H1 (cell line): Measurements from ENCODE around the gene IRF8. TPM values are rescaled to one million over a fixed set of nuclear protein-coding genes. Genes with fewer than 3 reads are reported as not detected.

Experiments used
- CTCF ChIA-PET: fragments of 300-600 bp; sonication (Branson Sonifier 250); formaldehyde crosslinking; loops from one replicate; lab custom pipeline; 2021; ENCODE audit not compliant: partially characterized antibody; lab: Charles Lee
- POLR2A ChIA-PET: fragments of 300-600 bp; sonication (Branson Sonifier 250); formaldehyde crosslinking; loops from one replicate; lab custom pipeline; 2021; ENCODE audit warnings: inconsistent platforms; ENCODE audit not compliant: partially characterized antibody; lab: Charles Lee
- DNase-seq, 2 experiments: peaks; one replicate each; pipeline versions ENCODE4 v3.0.0 to v3.0.0-alpha.2; 2010 to 2022; ENCODE audit warnings: low spot score in 2 of 2, low read depth in 1 of 2, mixed read lengths in 1 of 2
- FAIRE-seq: peaks from 2 replicates; lab custom pipeline; 2011; peaks lifted over from hg19 to GRCh38; lab: Jason Lieb, UNC
- H2AFZ ChIP-seq: 2 replicates; pipeline ENCODE4 v1.8.1; 2012; ENCODE audit warnings: low read length, inconsistent platforms
- H2AK5ac ChIP-seq: 2 replicates; pipeline ENCODE4 v1.6.1; 2013; ENCODE audit warnings: low read depth, low read length
- H2BK120ac ChIP-seq: replicated peaks from 2 replicates; pipeline ENCODE3; 2013; ENCODE audit warnings: low read depth, low read length, inconsistent platforms
- H2BK12ac ChIP-seq: 2 replicates; pipeline ENCODE4 v1.6.1; 2013; ENCODE audit warnings: low read depth, low read length
- H2BK15ac ChIP-seq: 2 replicates; pipeline ENCODE4 v1.6.1; 2013; ENCODE audit warnings: low read length
- H2BK20ac ChIP-seq: 2 replicates; pipeline ENCODE4 v1.6.1; 2013; ENCODE audit warnings: low read length
- H2BK5ac ChIP-seq: 2 replicates; pipeline ENCODE4 v1.6.1; 2013; ENCODE audit warnings: low read depth, low read length
- H3K14ac ChIP-seq: 2 replicates; pipeline ENCODE4 v1.6.1; 2013; ENCODE audit warnings: inconsistent platforms; ENCODE audit not compliant: insufficient read length
- H3K18ac ChIP-seq: 2 replicates; pipeline ENCODE4 v1.6.1; 2013; ENCODE audit warnings: low read length; ENCODE audit errors: extremely low read depth
- H3K23ac ChIP-seq: 2 replicates; pipeline ENCODE4 v1.6.1; 2013; ENCODE audit warnings: inconsistent platforms; ENCODE audit not compliant: insufficient read length
- H3K23me2 ChIP-seq: 2 replicates; pipeline ENCODE4 v1.6.1; 2013; ENCODE audit warnings: low read depth, low read length
- H3K27ac ChIP-seq: 2 replicates; pipeline ENCODE4 v1.6.1; 2011; ENCODE audit warnings: low read depth, low read length, inconsistent platforms
- H3K27me3 ChIP-seq, 4 experiments: replicated peaks in 1 of 4; 1 replicate in 1 of 4; 2 replicates in 3 of 4; pipeline versions ENCODE4 v1.6.1 to v1.8.1; 2011 to 2013; ENCODE audit warnings: low read length in 3 of 4, mild to moderate bottlenecking in 3 of 4, inconsistent platforms in 2 of 4, mixed read lengths in 2 of 4, moderate library complexity in 1 of 4; ENCODE audit not compliant: control insufficient read depth in 3 of 4, insufficient read depth in 3 of 4; ENCODE audit errors: extremely low read depth in 1 of 4
- H3K36me3 ChIP-seq, 4 experiments: 2 replicates each; pipeline versions ENCODE4 v1.6.1 to v1.8.1; 2011 to 2013; ENCODE audit warnings: mild to moderate bottlenecking in 4 of 4, low read length in 3 of 4, moderate library complexity in 2 of 4, control low read depth in 1 of 4, inconsistent platforms in 1 of 4; ENCODE audit not compliant: insufficient read depth in 4 of 4, control insufficient read depth in 2 of 4
- H3K4ac ChIP-seq: replicated peaks from 2 replicates; pipeline ENCODE3; 2013; ENCODE audit warnings: low read length, low read depth, mixed read lengths, inconsistent platforms; ENCODE audit not compliant: insufficient read length
- H3K4me1 ChIP-seq, 4 experiments: replicated peaks in 1 of 4; 1 replicate in 1 of 4; 2 replicates in 3 of 4; pipeline versions ENCODE4 v1.6.1 to v1.8.1; 2011 to 2013; ENCODE audit warnings: low read length in 3 of 4, inconsistent platforms in 2 of 4, mixed read lengths in 1 of 4; ENCODE audit not compliant: insufficient read depth in 4 of 4, control insufficient read depth in 3 of 4
- H3K4me2 ChIP-seq, 2 experiments: 2 replicates each; pipeline versions ENCODE4 v1.6.1 to v1.8.1; 2011 to 2013; ENCODE audit warnings: low read depth in 2 of 2, low read length in 2 of 2, control low read depth in 1 of 2, inconsistent platforms in 1 of 2, mild to moderate bottlenecking in 1 of 2; ENCODE audit not compliant: insufficient read depth in 1 of 2
- H3K4me3 ChIP-seq, 4 experiments: fragments of 200-600, 300-600 bp in 1 of 4; sonication (generic), shearing (Covaris generic), sonication (Bioruptor Twin) in 1 of 4; 2 replicates each; pipeline versions ENCODE4 v1.5.1 to v1.8.1; 2011 to 2016; ENCODE audit warnings: low read length in 4 of 4, low read depth in 3 of 4, control low read depth in 2 of 4, inconsistent platforms in 2 of 4, mild to moderate bottlenecking in 2 of 4, mixed read lengths in 1 of 4, moderate library complexity in 1 of 4; ENCODE audit not compliant: insufficient read depth in 2 of 4; ENCODE audit errors: extremely low read depth in 1 of 4
- H3K56ac ChIP-seq: replicated peaks from 2 replicates; pipeline ENCODE3; 2013; ENCODE audit warnings: low read depth, mild to moderate bottlenecking, mixed read lengths, low read length, inconsistent platforms; ENCODE audit not compliant: insufficient read length
- H3K79me1 ChIP-seq: 2 replicates; pipeline ENCODE4 v1.6.1; 2013; ENCODE audit warnings: low read depth, low read length, control low read depth
- H3K79me2 ChIP-seq, 2 experiments: 2 replicates each; pipeline versions ENCODE4 v1.6.1 to v1.8.1; 2012 to 2013; ENCODE audit warnings: low read length in 2 of 2, mild to moderate bottlenecking in 2 of 2, inconsistent platforms in 1 of 2; ENCODE audit not compliant: insufficient read depth in 2 of 2, control insufficient read depth in 1 of 2
- H3K9ac ChIP-seq, 4 experiments: replicated peaks in 1 of 4; 1 replicate in 1 of 4; 2 replicates in 3 of 4; pipeline versions ENCODE4 v1.6.1 to v1.8.1; 2011 to 2013; ENCODE audit warnings: low read depth in 3 of 4, low read length in 3 of 4, control low read depth in 2 of 4, mild to moderate bottlenecking in 2 of 4, moderate library complexity in 2 of 4, inconsistent platforms in 1 of 4; ENCODE audit errors: extremely low read depth in 1 of 4
- H3K9me3 ChIP-seq, 2 experiments: 2 replicates each; pipeline versions ENCODE4 v1.6.1 to v1.8.1; 2012 to 2013; ENCODE audit warnings: mild to moderate bottlenecking in 2 of 2, moderate library complexity in 2 of 2, control low read depth in 1 of 2, inconsistent platforms in 1 of 2, low read depth in 1 of 2, low read length in 1 of 2, mixed read lengths in 1 of 2; ENCODE audit not compliant: insufficient read depth in 2 of 2
- H4K20me1 ChIP-seq, 2 experiments: replicated peaks in 1 of 2; 2 replicates each; pipeline versions ENCODE3 to v1.8.1; 2011 to 2013; ENCODE audit warnings: inconsistent platforms in 2 of 2, low read length in 2 of 2, mild to moderate bottlenecking in 1 of 2; ENCODE audit not compliant: insufficient read depth in 2 of 2, control insufficient read depth in 1 of 2
- H4K5ac ChIP-seq: 2 replicates; pipeline ENCODE4 v1.6.1; 2013; ENCODE audit warnings: low read length, low read depth, mixed read lengths, inconsistent platforms; ENCODE audit not compliant: insufficient read length
- H4K8ac ChIP-seq: 2 replicates; pipeline ENCODE4 v1.8.0; 2013; ENCODE audit warnings: mild to moderate bottlenecking, moderate library complexity, low read length, inconsistent platforms; ENCODE audit not compliant: insufficient read depth; ENCODE audit errors: extremely low read depth
- H4K91ac ChIP-seq: replicated peaks from 2 replicates; pipeline ENCODE3; 2013; ENCODE audit warnings: low read length, mixed read lengths, inconsistent platforms; ENCODE audit not compliant: insufficient read length
- CBX8 ChIP-seq: fragments of 300-800, 300-1000 bp; sonication (generic); IDR thresholded peaks from 2 replicates; pipeline ENCODE4 v1.7.1; 2016; ENCODE audit warnings: low read depth, low read length, borderline replicate concordance
- EZH2 ChIP-seq: fragments of 200-600 bp; sonication (generic); IDR thresholded peaks from 2 replicates; pipeline ENCODE4 v1.7.1; 2012; ENCODE audit warnings: low read depth, mild to moderate bottlenecking, moderate library complexity, low read length, inconsistent platforms; ENCODE audit not compliant: severe bottlenecking
- NRF1 ChIP-seq: IDR thresholded peaks from 2 replicates; pipeline ENCODE4 v1.6.1; 2011; ENCODE audit warnings: mild to moderate bottlenecking, low read depth, low read length, improper control_type of control experiment
- POU5F1 ChIP-seq: IDR thresholded peaks from 2 replicates; pipeline ENCODE4 v1.6.1; 2011; ENCODE audit warnings: low read depth, mild to moderate bottlenecking, low read length, moderate library complexity
- RAD21 ChIP-seq, 2 experiments: IDR thresholded peaks in 1 of 2; conservative IDR thresholded peaks in 1 of 2; 2 replicates each; pipeline ENCODE4 v1.6.1; 2011; ENCODE audit warnings: low read depth in 2 of 2, low read length in 2 of 2, improper control_type of control experiment in 1 of 2, inconsistent platforms in 1 of 2, mild to moderate bottlenecking in 1 of 2, moderate library complexity in 1 of 2
- SIX5 ChIP-seq: IDR thresholded peaks from 2 replicates; pipeline ENCODE4 v1.6.1; 2011; ENCODE audit warnings: mild to moderate bottlenecking, low read depth, low read length
- SRF ChIP-seq: IDR thresholded peaks from 2 replicates; pipeline ENCODE4 v1.6.1; 2011; ENCODE audit warnings: mild to moderate bottlenecking, low read depth, low read length, moderate library complexity
- TAF7 ChIP-seq: optimal IDR thresholded peaks from 2 replicates; pipeline ENCODE3; 2011; ENCODE audit warnings: low read depth, mild to moderate bottlenecking, inconsistent platforms, low read length, moderate library complexity, borderline replicate concordance
- WGBS, 2 experiments: shearing (Covaris generic) in 1 of 2; methylation state at CpG; one replicate each; pipeline versions ENCODE4 v1.1.6 to v1.1.7; 2013 to 2015; ENCODE audit warnings: low lambda C conversion rate in 2 of 2, mixed read lengths in 2 of 2, inconsistent platforms in 1 of 2, low coverage in 1 of 2, missing lambda C conversion rate in 1 of 2; ENCODE audit not compliant: insufficient replicate concordance in 2 of 2, insufficient coverage in 1 of 2, insufficient read length in 1 of 2; ENCODE audit errors: extremely low coverage in 1 of 2, missing lambda C conversion rate in 1 of 2; 5-methylcytosine and 5-hydroxymethylcytosine counted together
- polyA plus RNA-seq, 7 experiments: library from polyadenylated mRNA; depleted of rRNA in 3 of 7; stranded (reverse) in 5 of 7; unstranded in 2 of 7; fragments of >200 nt in 5 of 7; fragments of 200-250 nt in 2 of 7; gene quantifications; 1 replicate in 5 of 7; 2 replicates in 1 of 7; 4 replicates in 1 of 7; pipeline versions ENCODE4 v1.2.1 to v1.2.3, GENCODE V29; 2011 to 2013; ENCODE audit warnings: missing spikeins in 2 of 7, mixed read lengths in 2 of 7
- total RNA-seq: library from RNA; stranded (reverse); fragmentation: NEBNext Ultra II Directional; extraction: Animal tissue kit (Norgen Biotek cat#: 25700); gene quantifications from 2 replicates; pipeline ENCODE4 v1.2.1, GENCODE V29; 2021

Gene IRF8
- total and polyA plus RNA-seq, 2 of the 8 experiments (the other 6 are each of a cell fraction or from before 2014, with no cell fraction given), result 0.35 to 2.0 TPM

DNA sequence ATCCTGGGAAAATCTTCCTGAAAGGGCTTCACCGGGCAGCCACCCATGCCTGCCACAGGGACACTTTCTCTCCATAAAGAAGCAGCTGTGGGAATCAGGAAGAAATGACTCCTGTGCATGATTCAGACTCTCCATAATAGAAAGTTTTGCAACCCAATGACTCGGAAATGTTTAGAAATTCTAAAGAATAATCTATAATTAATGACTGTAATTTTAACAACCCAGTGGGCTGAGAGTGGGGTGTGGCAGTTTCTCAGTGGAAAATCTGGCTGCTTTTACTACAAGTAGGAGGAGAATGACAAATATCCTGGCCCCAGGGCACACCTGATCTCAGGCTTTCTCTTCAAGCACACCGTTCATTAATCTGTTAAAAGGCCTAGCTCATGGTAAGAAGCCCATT is 25.7 kb downstream of the IRF8 start:
- Histone ChIP-seq H2BK120ac (no peak overlapping the region), H2BK12ac (no peak overlapping the region), H3K79me2 (no peaks in the 10 kb centered on the region), H3K9ac (no peak overlapping the region), H3K27ac (no peak overlapping the region), H4K91ac (no peak overlapping the region), H2AFZ (no peak overlapping the region), H2AK5ac (no peak overlapping the region), H3K4me2 (no peak overlapping the region), H3K4me3 (no peak overlapping the region), H3K79me1 (no peaks in the 10 kb centered on the region), H4K5ac (no peak overlapping the region), H3K56ac (no peak overlapping the region), H2BK15ac (no peak overlapping the region), H3K18ac (no peak overlapping the region), H2BK20ac (no peak overlapping the region), H3K36me3 (no peaks in the 10 kb centered on the region), H3K4ac (no peak overlapping the region), H3K4me1 (no peaks in the 10 kb centered on the region; a peak in 1 of 7 replicates), H3K23ac (no peak overlapping the region), H2BK5ac (no peak overlapping the region), H3K27me3 (peaks cover 0 to 2% (median 0%) of the 10 kb centered on the region in 4 experiments; a peak in 1 of 7 replicates), H3K14ac (no peak overlapping the region), H4K20me1 (no peaks in the 10 kb centered on the region), H3K23me2 (no peaks in the 10 kb centered on the region), H3K9me3 (no peaks in the 10 kb centered on the region), H4K8ac (no peak overlapping the region)
- DNase-seq, result no peak
- FAIRE-seq, result no peak
- ChIA-PET CTCF (interaction anchor here (2.3 kb wide), 1 partner anchor 103 kb away, joined by 9 read pairs; no protein-coding TSS in a partner anchor), POLR2A (no interaction called here)
- 84% methylated on average over 3 of the region's 3 CpGs; no CpG with 5 or more reads in 1 of the 2 experiments for WGBS, 2 experiments
- TF ChIP-seq RAD21 (IDR thresholded peaks at IDR 0.05 in 1 of 2, conservative IDR thresholded peaks at IDR 0.05 in 1 of 2; ENCODE audit: low read depth in 2 of 2, low read length in 2 of 2) (no peak), NRF1 (no peak), TAF7 (no peak), POU5F1 (no peak), SIX5 (no peak), EZH2 (no peak), CBX8 (no peak), SRF (no peak)
